Peyer's patch (tissue), 4 donors: ENCODE measurements around the gene TGFB2. TPM values are rescaled to one million over a fixed set of nuclear protein-coding genes. Genes with fewer than 3 reads are reported as not detected.

Experiments
- DNase-seq, 3 donors: peaks; one replicate each; pipeline ENCODE4 v3.0.0-alpha.2; 2017 to 2019
- H3K27ac ChIP-seq, 4 donors: fragments of 200-600 bp; sonication (generic); one replicate each; pipeline ENCODE4 v1.5.1; 2016 to 2019
- H3K27me3 ChIP-seq, 2 donors: fragments of 200-600 bp; sonication (generic); one replicate each; pipeline ENCODE4 v1.5.1; 2019
- H3K36me3 ChIP-seq, 3 donors: fragments of 200-600 bp; sonication (generic); one replicate each; pipeline ENCODE4 v1.5.1; 2016 to 2019
- H3K4me1 ChIP-seq, 4 donors: fragments of 200-600 bp; sonication (generic); one replicate each; pipeline ENCODE4 v1.5.1; 2016 to 2019
- H3K4me3 ChIP-seq, 4 donors: fragments of 200-600 bp; sonication (generic); 1 replicate in 3 of 4; 2 replicates in 1 of 4; pipeline ENCODE4 v1.5.1; 2016 to 2019; ENCODE audit warnings: mild to moderate bottlenecking in 1 of 4
- H3K9me3 ChIP-seq, 4 donors: fragments of 200-600 bp; sonication (generic); one replicate each; pipeline ENCODE4 v1.5.1; 2016 to 2019; ENCODE audit warnings: mild to moderate bottlenecking in 1 of 4
- POLR2A ChIP-seq, 2 donors: fragments of 450-650 bp; IDR thresholded peaks; one replicate each; pipeline ENCODE4 v1.5.1; 2017; ENCODE audit warnings: antibody characterized with exemption in 2 of 2, mild to moderate bottlenecking in 2 of 2, moderate library complexity in 2 of 2
- total RNA-seq, 4 donors: library from RNA; depleted of rRNA; stranded (reverse); fragments of >200 nt; gene quantifications; one replicate each; pipeline ENCODE4 v1.1.0, GENCODE V29; 2016
- TF ChIP-seq, protein P1 (sequence below), 6 experiments: fragments of 450-650 bp in 4 of 6; fragments of 200-600 bp in 2 of 6; sonication (generic) in 1 of 6; IDR thresholded peaks; one replicate each; pipeline ENCODE4 v1.5.1; 2017 to 2019; ENCODE audit warnings: antibody characterized with exemption in 6 of 6, mild to moderate bottlenecking in 3 of 6, moderate library complexity in 1 of 6

Gene TGFB2
- total RNA-seq, 4 donors from 2014 or later = 0.28 to 1.7 (median 0.54) TPM; not detected in 1

DNA sequence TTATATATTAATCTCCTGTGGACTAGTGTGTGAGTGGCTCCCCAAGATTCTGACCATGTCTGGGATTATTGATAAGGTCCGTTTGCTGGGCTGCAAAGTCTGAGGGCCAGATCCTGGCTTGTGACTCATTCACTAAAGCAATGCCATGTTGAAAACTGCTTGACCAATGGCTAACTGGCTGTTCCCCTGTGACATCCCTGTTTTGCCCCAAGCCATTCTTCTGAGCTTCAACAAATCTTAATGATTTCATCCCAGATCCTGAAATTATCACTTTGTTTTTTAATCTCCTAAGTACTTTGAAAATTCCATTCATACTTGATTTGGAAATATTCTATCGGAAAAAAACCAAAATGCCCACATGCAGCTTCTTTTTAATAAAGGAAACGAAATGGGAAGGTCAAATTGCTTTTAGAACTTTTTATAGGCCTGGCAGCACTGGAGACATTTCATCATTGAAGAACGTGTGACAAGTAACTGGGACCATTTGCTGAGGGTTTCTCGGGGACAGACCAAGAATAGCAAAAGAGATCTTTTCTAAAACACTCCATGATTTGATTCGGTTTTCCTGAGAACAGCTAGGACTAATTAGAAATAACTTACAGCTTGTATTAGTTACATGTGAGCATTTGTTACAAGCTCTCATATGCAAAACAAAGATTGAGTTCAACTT lies 121.3 kb downstream of the TGFB2 start:
- H3K27me3 ChIP-seq = no peaks in the 10 kb centered on the region
- H3K27ac ChIP-seq = no peak overlapping the region
- no peaks in the 10 kb centered on the region for H3K4me1 ChIP-seq
- H3K36me3 ChIP-seq = no peaks in the 10 kb centered on the region
- no peaks in the 10 kb centered on the region for H3K9me3 ChIP-seq
- no peak overlapping the region for H3K4me3 ChIP-seq
- TF ChIP-seq, protein P1, sequence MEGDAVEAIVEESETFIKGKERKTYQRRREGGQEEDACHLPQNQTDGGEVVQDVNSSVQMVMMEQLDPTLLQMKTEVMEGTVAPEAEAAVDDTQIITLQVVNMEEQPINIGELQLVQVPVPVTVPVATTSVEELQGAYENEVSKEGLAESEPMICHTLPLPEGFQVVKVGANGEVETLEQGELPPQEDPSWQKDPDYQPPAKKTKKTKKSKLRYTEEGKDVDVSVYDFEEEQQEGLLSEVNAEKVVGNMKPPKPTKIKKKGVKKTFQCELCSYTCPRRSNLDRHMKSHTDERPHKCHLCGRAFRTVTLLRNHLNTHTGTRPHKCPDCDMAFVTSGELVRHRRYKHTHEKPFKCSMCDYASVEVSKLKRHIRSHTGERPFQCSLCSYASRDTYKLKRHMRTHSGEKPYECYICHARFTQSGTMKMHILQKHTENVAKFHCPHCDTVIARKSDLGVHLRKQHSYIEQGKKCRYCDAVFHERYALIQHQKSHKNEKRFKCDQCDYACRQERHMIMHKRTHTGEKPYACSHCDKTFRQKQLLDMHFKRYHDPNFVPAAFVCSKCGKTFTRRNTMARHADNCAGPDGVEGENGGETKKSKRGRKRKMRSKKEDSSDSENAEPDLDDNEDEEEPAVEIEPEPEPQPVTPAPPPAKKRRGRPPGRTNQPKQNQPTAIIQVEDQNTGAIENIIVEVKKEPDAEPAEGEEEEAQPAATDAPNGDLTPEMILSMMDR (IDR thresholded peaks at IDR 0.05) = no peak
- no peak for TF ChIP-seq POLR2A (IDR thresholded peaks at IDR 0.05)
- no peak for DNase-seq

DNA sequence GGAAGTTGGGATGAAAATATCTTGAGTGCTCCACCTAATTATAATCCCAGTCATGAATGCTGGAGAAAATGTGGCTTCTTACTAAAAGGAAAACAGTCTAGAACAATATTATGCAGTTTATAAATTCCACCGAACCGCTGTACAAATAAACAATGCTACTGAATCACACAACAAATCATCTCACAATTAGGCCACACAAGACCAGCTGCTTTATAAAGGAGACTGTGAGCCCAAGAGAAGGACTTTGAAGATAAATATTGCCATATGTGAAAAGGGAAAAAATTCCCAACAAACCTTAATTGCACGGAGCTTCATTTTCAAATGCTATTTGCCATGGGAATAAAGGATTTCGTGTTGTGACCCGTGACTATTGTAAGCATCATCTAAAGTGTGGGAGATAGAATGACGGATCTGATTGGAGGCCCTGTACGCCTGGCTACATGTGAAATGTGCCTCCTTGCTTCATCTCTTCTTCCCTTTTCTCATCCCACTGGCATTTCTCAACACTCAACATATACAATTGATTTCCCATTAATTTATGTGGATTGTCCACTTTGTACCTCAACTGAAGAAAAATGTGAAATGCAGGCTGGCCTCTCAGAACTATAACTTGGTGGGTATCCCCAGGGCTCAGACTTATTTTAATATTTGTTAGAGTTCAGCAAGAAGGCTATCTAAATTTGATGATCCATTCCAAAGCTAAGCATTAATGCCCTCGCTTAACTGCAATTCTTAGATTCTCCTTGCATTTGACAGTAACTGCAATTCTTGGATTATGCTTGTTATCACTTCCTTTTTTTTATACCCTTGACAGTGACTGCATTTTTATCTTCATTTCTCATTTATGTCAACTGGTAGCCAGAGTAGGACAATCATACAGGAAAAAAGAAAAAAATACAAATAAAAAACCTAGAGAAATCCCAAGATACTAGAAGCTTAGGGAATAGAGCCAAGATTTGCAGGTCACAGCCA lies 122.3 kb downstream of the TGFB2 start:
- H3K4me3 ChIP-seq = no peak overlapping the region
- no peaks in the 10 kb centered on the region for H3K36me3 ChIP-seq
- no peak overlapping the region for H3K27ac ChIP-seq
- no peak for TF ChIP-seq POLR2A (IDR thresholded peaks at IDR 0.05)
- TF ChIP-seq, protein P1 (IDR thresholded peaks at IDR 0.05) = no peak
- no peaks in the 10 kb centered on the region for H3K27me3 ChIP-seq
- no peak for DNase-seq
- H3K9me3 ChIP-seq = no peaks in the 10 kb centered on the region
- no peaks in the 10 kb centered on the region for H3K4me1 ChIP-seq

DNA sequence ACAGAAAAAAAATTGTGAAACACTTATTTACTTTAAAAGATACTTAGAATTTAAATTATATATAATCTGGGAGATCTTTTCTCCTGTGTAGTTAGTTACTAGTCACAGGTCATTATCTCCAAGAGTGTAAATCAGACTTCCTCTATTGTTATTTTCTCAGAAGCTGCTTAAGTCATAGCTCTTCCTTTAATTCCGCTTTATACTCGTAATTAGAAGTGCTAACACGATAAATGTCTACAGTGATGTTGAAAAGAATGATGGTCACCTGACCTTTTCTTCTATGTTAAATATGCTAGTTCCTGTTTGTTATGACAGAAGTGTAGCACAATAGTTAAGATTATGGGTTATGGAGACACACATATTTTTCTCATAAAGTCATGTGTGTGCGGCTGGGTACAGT lies 123.6 kb downstream of the TGFB2 start:
- Histone ChIP-seq H3K27ac (no peak overlapping the region), H3K9me3 (no peaks in the 10 kb centered on the region), H3K4me1 (no peaks in the 10 kb centered on the region), H3K36me3 (no peaks in the 10 kb centered on the region), H3K27me3 (no peaks in the 10 kb centered on the region), H3K4me3 (no peak overlapping the region)
- no peak for DNase-seq
- TF ChIP-seq, protein P1 (IDR thresholded peaks at IDR 0.05) = no peak
- no peak for TF ChIP-seq POLR2A (IDR thresholded peaks at IDR 0.05)

DNA sequence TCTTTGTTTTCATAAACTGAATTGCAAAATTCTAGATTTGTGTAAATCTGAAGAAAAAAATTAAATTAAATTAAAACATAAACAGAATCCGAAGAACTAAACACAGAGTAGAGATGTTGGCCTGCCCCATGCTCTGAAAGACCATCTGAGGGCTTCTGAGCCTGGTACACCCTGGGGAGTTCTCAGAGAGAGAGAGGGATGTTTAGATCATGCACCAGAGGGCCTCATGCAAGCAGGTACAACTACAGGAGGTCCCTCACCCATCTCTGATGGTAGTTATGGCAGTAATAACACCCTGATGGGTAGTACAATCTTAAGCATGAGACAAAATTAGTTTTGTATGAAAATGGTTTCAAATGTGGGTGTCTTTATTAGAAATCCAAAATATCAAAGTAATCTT lies 127.7 kb downstream of the TGFB2 start:
- H3K9me3 ChIP-seq = no peaks in the 10 kb centered on the region
- H3K36me3 ChIP-seq = no peaks in the 10 kb centered on the region
- H3K27me3 ChIP-seq = no peaks in the 10 kb centered on the region
- H3K4me1 ChIP-seq = no peaks in the 10 kb centered on the region
- DNase-seq = no peak
- TF ChIP-seq, protein P1 (IDR thresholded peaks at IDR 0.05) = no peak
- TF ChIP-seq POLR2A (IDR thresholded peaks at IDR 0.05) = no peak
- H3K27ac ChIP-seq = no peak overlapping the region
- no peak overlapping the region for H3K4me3 ChIP-seq

DNA sequence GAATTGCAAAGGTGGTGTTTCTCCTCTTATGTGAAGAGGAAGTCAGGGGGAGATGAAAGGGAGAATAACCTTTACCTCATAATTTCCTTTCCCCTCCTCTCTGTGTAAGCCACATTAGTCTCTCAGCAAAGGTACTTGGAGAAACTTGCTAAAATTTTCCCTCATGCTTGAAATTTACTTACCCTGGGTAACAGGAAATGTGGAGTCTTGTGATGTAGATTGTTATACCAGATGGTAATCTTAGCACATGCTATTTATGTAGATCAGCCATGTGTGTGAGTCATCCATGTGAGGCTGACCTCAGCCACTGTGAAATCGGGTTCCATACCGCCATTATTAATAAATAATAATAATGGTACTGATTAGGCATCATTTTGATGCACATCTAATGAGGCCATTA lies 128.4 kb downstream of the TGFB2 start:
- Histone ChIP-seq H3K27ac (no peak overlapping the region), H3K4me3 (no peak overlapping the region), H3K27me3 (no peaks in the 10 kb centered on the region), H3K4me1 (no peaks in the 10 kb centered on the region), H3K9me3 (no peaks in the 10 kb centered on the region), H3K36me3 (no peaks in the 10 kb centered on the region)
- no peak for TF ChIP-seq POLR2A (IDR thresholded peaks at IDR 0.05)
- TF ChIP-seq, protein P1 (IDR thresholded peaks at IDR 0.05) = no peak
- DNase-seq = no peak
